CD4-positive, alpha-beta T cell treated with Interleukin-21 for 1 hour (primary cell): ENCODE measurements around the gene OGFRL1.

Experiments used
- DNase-seq: peaks from one replicate; pipeline ENCODE4 v3.0.0-alpha.2; 2020

Gene OGFRL1

DNA sequence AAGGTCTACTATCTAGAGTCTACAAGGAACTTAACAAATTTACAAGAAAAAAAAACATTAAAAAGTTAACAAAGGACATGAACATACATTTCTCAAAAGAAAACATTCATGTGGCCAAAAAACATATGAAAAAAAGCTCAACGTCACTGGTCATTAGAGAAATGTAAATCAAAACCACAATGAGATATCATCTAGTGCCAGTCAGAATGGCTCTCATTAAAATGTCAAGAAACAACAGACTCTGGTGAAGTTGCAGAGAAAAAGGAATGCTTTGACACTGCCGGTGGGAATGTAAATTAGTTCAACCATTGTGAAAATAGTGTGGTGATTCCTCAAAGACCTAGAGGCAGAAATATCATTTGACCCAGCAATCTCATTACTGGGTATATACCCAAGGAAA lies 48.3 kb downstream of the OGFRL1 start:
- DNase-seq: no peak

DNA sequence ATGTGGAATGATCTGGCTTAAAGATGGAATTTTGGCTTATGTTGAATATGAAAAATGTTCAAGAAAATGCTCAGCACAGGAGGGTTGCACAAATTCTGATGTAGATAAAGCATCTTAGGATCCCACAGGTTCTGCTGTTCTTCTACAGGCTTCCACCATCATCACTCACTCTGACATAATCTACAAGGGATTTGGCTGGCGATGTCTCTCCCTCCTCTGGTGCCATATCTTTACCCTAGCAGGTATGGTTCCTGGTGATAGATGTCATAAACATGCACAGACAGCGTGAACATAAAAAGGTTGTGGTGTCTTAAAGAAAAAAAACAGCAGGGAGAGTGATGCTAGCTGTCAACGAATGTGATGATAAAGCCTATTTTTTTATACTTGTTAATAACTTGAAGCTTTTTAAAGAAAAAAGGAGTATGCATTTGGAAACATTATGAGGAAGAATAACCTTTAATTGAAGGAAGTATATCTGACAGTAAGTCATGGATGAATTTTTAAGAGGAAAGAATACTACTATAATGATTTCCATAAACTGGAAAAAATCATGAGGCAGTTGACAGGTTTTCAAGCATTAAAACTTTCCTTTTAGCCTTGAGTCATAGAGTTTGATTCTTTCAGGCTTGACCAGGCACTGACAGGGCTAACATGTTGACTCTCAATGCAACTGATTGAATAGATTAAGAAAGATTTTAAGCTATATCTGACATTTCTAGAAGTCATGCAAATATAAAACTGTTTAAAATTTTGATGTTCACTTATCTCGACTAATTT lies 50.1 kb downstream of the OGFRL1 start:
- DNase-seq: no peak

DNA sequence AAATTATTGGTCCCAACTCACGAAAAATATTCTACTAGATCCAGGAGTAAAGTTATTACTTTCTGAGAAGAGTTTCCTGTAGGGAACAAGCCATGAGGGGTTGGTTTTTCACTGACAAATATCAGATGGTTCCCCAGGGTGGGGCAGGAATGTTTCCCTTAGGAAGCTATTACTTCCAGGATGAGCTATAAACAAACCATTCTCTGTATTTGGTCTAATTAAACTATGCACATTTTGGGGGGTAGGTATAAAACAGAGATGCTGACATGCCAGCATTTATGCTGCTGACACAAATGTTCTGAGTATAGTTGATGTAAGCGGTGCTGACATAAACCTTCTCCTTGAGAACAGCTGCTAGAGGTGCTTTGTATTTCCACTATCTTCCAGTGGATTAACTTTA lies 54.2 kb downstream of the OGFRL1 start:
- DNase-seq: no peak

DNA sequence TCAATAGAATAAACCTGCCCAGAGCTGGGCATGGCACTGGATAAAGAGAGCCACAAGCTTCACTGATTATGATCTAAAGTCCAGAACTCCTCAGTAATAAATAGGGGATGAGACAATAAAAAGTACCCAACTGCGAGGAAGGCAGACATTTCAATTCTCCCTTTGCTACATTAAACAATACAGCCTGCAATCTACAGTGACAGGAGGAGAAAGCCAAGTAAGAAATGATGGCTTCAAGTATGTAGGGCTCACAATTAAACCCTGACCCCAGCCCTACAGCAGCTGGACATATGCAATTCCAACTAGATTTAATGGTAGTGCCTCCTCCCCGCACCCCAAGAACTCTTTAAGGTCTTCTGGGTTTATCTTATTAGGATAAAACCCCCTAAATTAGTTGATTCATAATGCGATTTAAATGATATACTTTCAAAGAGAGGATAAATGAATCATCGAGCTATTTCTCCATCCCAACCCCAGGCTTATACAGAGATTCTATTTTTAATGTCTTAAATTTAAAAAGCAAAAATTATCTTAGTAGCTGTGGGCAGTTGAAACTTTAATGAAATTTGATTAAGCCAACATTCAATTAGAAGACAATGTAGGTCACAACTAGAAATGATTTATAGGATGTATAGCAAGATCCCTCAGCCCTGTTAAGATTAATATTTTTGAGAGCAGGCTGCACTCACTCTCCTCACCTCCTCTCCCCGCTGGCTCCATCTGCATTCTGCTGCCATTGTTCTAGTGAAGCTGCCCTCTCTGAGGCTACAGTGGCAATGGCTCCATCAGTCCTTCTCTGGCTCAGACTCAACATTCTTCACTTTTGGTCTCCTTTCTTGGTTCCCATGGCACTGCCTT lies 57.1 kb downstream of the OGFRL1 start:
- DNase-seq: no peak

DNA sequence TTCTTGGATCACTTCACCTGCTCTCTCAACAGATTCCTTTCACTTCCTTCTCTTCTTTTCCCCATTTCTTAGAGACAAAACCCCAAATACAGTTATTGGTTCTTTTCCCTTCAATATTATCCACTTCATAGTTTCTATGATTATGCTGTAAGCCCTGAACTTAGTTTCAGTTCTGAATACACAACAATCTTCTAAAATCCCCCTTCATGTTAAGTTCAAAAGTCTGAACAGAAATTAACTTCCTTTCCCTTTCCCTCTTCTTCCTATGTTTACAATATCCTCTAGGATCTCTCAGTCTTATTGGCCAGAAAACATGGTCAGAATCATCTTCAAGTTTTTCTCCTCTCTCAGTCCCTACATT lies 57.7 kb downstream of the OGFRL1 start:
- no peak for DNase-seq

DNA sequence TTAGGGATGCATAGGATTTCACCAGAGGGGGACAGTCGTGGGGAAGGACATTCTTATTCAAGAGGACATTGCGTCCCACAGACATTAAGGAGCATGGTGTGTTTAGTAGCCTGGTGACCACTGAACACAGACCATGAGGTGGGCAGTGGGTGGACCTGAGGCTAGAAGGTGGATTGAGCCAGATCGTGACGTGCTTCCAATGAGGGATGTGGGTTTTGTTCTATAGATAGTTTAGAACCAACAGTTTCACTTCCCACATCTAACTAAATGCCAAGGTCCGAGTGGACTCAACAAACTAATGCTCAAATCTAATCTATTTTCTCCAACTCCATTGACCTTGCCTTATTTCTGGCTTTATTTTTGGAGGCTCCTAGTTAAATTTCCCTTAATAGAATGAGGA lies 58.5 kb downstream of the OGFRL1 start:
- no peak for DNase-seq

DNA sequence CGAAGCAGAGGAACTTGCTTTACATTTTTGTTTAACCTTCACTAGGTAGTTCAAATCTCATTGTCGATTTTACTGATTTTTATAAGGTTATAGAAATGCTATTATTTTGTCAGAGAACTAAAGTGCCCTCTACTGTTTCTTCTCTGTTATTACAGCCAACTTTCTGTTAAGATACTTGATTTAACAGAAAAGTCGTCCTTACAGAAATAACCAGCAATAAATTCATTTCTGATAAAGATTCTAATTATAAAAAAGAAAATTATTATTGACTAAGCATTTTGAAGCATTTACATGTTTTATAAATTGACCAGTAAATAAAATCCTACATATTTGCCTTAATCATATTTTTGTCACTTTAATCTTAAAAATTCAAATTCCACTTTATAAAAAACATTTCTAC lies 60.8 kb downstream of the OGFRL1 start:
- DNase-seq: peak; percentile 40

DNA sequence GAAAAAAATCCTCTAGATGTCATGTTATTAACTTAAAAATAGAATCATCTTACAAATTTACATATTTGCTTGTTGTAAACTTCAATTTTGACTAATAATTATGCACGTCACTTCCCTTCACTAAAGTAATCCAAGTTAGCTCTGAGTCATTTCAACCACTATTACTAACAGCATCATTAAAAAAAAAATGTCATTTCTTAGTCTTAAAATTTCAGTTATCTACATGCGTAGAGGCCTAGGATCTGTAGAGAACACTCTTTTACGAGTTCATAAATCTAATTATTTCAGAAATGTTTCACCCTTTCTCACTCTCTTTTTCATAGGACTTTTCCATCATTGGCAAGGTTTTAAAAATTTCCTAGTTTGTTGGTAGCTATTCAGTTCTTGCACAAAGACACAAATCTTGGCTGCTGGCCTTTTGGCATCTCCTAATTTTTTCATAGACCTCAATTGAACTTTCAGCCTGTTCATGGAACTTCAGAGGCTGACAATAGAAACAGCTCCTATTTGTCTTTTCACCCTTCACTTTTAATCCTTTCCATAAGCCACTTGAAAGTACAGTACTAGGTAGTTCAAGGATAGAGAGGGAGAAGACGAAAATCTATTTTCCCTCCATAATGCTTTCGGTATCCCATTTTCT lies 61.5 kb downstream of the OGFRL1 start:
- no peak for DNase-seq

DNA sequence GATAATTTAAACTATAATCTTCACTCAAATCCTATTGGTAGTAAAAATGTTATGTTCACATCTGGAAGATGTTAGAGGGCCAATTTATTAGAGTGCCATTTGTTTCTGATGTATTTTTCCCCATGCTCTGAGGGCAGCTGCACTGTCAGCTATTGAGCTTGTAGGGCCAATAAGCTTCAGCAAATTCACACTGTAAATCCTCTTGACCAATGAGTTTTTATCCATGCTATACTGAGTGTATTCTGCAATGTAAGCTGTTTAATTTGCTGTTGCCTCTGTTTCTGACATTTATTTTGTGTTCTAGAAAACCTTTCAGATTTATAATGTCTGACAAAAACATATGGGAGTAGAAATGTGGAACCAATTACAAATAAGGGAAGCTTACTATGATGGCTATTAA lies 62.6 kb downstream of the OGFRL1 start:
- no peak for DNase-seq
